Fibroblast of mammary gland (primary cell): Measurements from ENCODE around the gene BCAS3.

Experiments used
- DNase-seq: peaks from one replicate; pipeline ENCODE4 v3.0.0-alpha.2; 2010; ENCODE audit warnings: low read depth
- H3K4me3 ChIP-seq: 2 replicates; pipeline ENCODE4 v1.5.1; 2011; ENCODE audit warnings: low read depth, mild to moderate bottlenecking, low read length, moderate library complexity; ENCODE audit not compliant: control insufficient read depth
- CTCF ChIP-seq: conservative IDR thresholded peaks from 2 replicates; pipeline ENCODE4 v1.5.1; 2011; ENCODE audit warnings: low read depth, low read length, inconsistent platforms; ENCODE audit not compliant: control insufficient read depth, insufficient read depth

BCAS3 gene

GRCh38 chr17:61253362-61253761 lies 575.7 kb downstream of the BCAS3 start:
- TF ChIP-seq CTCF: no peak
- peak; percentile 51 for DNase-seq
- no peak overlapping the region for H3K4me3 ChIP-seq

GRCh38 chr17:61253937-61254574 lies 576.4 kb downstream of the BCAS3 start:
- H3K4me3 ChIP-seq: no peak overlapping the region
- DNase-seq: no peak
- no peak for TF ChIP-seq CTCF

- TF ChIP-seq CTCF: no peak
- DNase-seq: no peak
Observed at GRCh38 chr17:61254904-61255303, 577.3 kb downstream of the BCAS3 start.

GRCh38 chr17:61255647-61256046 lies 578.0 kb downstream of the BCAS3 start:
- DNase-seq: no peak
- H3K4me3 ChIP-seq: no peak overlapping the region
- no peak for TF ChIP-seq CTCF

More at GRCh38 chr17:61254904-61255303, 577.3 kb downstream of the BCAS3 start:
- H3K4me3 ChIP-seq: no peak overlapping the region

GRCh38 chr17:61259360-61259759 lies 581.7 kb downstream of the BCAS3 start:
- H3K4me3 ChIP-seq: no peak overlapping the region
- no peak for DNase-seq
- TF ChIP-seq CTCF: no peak

GRCh38 chr17:61260071-61260797 lies 582.6 kb downstream of the BCAS3 start:
- DNase-seq: peak; percentile 80
- no peak overlapping the region for H3K4me3 ChIP-seq
- no peak for TF ChIP-seq CTCF
